K562 (cell line): ENCODE data around the gene ARHGEF17. TPM values are rescaled to one million over a fixed set of nuclear protein-coding genes. Genes with fewer than 3 reads are reported as not detected.

ENCODE experiments used
- ATAC-seq: fragments of 200-7000 bp; cut with Tn5 transposase; 3 replicates; pipeline ENCODE4 v1.9.1; 2020; ENCODE audit warnings: moderate library complexity
- BruUV-seq: library from RNA; stranded (reverse); fragments of 400-500 nt; replicated peaks from 2 replicates; lab custom pipeline; 2021; lab: Mats Ljungman, UMichigan
- CTCF ChIA-PET: fragments of 300-600 bp; formaldehyde crosslinking; extraction: SDS; loops from one replicate; lab custom pipeline; 2021; ENCODE audit warnings: low intra/inter-chr PET ratio; lab: Yijun Ruan, JAX
- POLR2A ChIA-PET: fragments of 300-600, 350-650 bp; sonication (Branson Sonifier 250); formaldehyde crosslinking; extraction: SDS; loops from one replicate; lab custom pipeline; 2021; ENCODE audit warnings: antibody characterized with exemption, inconsistent platforms; lab: Yijun Ruan, JAX
- DNase-seq, 4 experiments: peaks; one replicate each; pipeline versions ENCODE4 v3.0.0 to v3.0.0-alpha.2; 2011 to 2018; ENCODE audit warnings: low spot score in 3 of 4, mixed read lengths in 3 of 4; ENCODE audit errors: extremely low read depth in 1 of 4
- FAIRE-seq: peaks from 2 replicates; lab custom pipeline; 2011; peaks lifted over from hg19 to GRCh38; lab: Jason Lieb, UNC
- H2AFZ ChIP-seq: 2 replicates; pipeline ENCODE4 v1.6.0; 2011; ENCODE audit warnings: low read depth, low read length, control low read depth, inconsistent platforms
- H3K27ac ChIP-seq: fragments of 200-600 bp; 3 replicates; pipeline ENCODE4 v1.8.0; 2011; ENCODE audit warnings: low read depth, mild to moderate bottlenecking, control low read depth, inconsistent platforms, low read length, moderate library complexity, mixed read lengths; ENCODE audit errors: extremely low read depth
- H3K27me3 ChIP-seq, 2 experiments: fragments of 300-600 bp in 1 of 2; 2 replicates in 1 of 2; 3 replicates in 1 of 2; pipeline versions ENCODE4 v1.6.0 to v1.8.0; 2011; ENCODE audit warnings: inconsistent platforms in 2 of 2, low read length in 2 of 2, mild to moderate bottlenecking in 1 of 2, mixed read lengths in 1 of 2, moderate library complexity in 1 of 2; ENCODE audit not compliant: control insufficient read depth in 2 of 2, insufficient read depth in 2 of 2
- H3K36me3 ChIP-seq: fragments of 300-600 bp; 3 replicates; pipeline ENCODE4 v1.8.0; 2011; ENCODE audit warnings: mild to moderate bottlenecking, low read length, inconsistent platforms; ENCODE audit not compliant: control insufficient read depth, insufficient read depth
- H3K4me1 ChIP-seq, 2 experiments: fragments of 200-600 bp in 1 of 2; replicated peaks in 1 of 2; 2 replicates in 1 of 2; 3 replicates in 1 of 2; pipeline versions ENCODE4 v1.5.1 to v1.8.0; 2011; ENCODE audit warnings: inconsistent platforms in 2 of 2, low read length in 2 of 2, mild to moderate bottlenecking in 1 of 2, mixed read lengths in 1 of 2, moderate library complexity in 1 of 2; ENCODE audit not compliant: control insufficient read depth in 2 of 2, insufficient read depth in 2 of 2
- H3K4me2 ChIP-seq: 2 replicates; pipeline ENCODE4 v1.6.1; 2011; ENCODE audit warnings: low read length, control low read depth, inconsistent platforms, mixed read lengths; ENCODE audit not compliant: insufficient read depth
- H3K4me3 ChIP-seq: fragments of 200-600 bp; sonication (generic), shearing (Covaris generic); 2 replicates; pipeline ENCODE4 v1.5.1; 2016; ENCODE audit warnings: control low read depth, inconsistent platforms
- H3K79me2 ChIP-seq: fragments of 200-600 bp; 3 replicates; pipeline ENCODE4 v1.8.0; 2011; ENCODE audit warnings: low read length, inconsistent platforms; ENCODE audit not compliant: control insufficient read depth, insufficient read depth
- H3K9ac ChIP-seq, 2 experiments: 2 replicates each; pipeline versions ENCODE4 v1.6.0 to v1.6.1; 2011; ENCODE audit warnings: low read depth in 2 of 2, low read length in 2 of 2, control low read depth in 1 of 2, inconsistent platforms in 1 of 2, mild to moderate bottlenecking in 1 of 2, mixed read lengths in 1 of 2; ENCODE audit not compliant: insufficient read depth in 1 of 2
- H3K9me1 ChIP-seq: one replicate; pipeline ENCODE4 v1.6.0; 2011; ENCODE audit warnings: inconsistent platforms, mild to moderate bottlenecking, low read length, moderate library complexity; ENCODE audit not compliant: control insufficient read depth, insufficient read depth
- H3K9me3 ChIP-seq: replicated peaks from 2 replicates; pipeline ENCODE4 v1.5.1; 2011; ENCODE audit warnings: low read depth, low read length, inconsistent platforms; ENCODE audit not compliant: control insufficient read depth, insufficient read depth
- H4K20me1 ChIP-seq: replicated peaks from 2 replicates; pipeline ENCODE4 v1.6.1; 2011; ENCODE audit warnings: low read length, inconsistent platforms, mixed read lengths; ENCODE audit not compliant: control insufficient read depth, insufficient read depth
- AFF4 ChIP-seq: sonication (generic); formaldehyde crosslinking; IDR thresholded peaks from 2 replicates; pipeline ENCODE4 v1.8.0; 2023; ENCODE audit warnings: mild to moderate bottlenecking, missing genetic modification reagents
- DACH1 ChIP-seq: fragments of 450-650 bp; IDR thresholded peaks from 2 replicates; pipeline ENCODE4 v1.6.1; 2018; ENCODE audit not compliant: partially characterized antibody
- E2F6 ChIP-seq, 2 experiments: IDR thresholded peaks; 2 replicates each; pipeline ENCODE4 v1.6.1; 2011; ENCODE audit warnings: borderline replicate concordance in 1 of 2, control low read depth in 1 of 2, low read depth in 1 of 2, low read length in 1 of 2, mild to moderate bottlenecking in 1 of 2, mixed read lengths in 1 of 2, moderate library complexity in 1 of 2; ENCODE audit not compliant: insufficient read depth in 1 of 2, insufficient read length in 1 of 2, poor library complexity in 1 of 2, severe bottlenecking in 1 of 2; ENCODE audit errors: extremely low read depth in 1 of 2
- FOSL1 ChIP-seq: fragments of 200-800 bp; sonication (Bioruptor generic); conservative IDR thresholded peaks from 2 replicates; pipeline ENCODE4 v1.6.1; 2016; ENCODE audit warnings: missing genetic modification characterization, missing compliant biosample characterization
- L3MBTL2 ChIP-seq: fragments of 450-650 bp; IDR thresholded peaks from 2 replicates; pipeline ENCODE4 v1.6.1; 2016; ENCODE audit warnings: mild to moderate bottlenecking, moderate library complexity
- MEF2A ChIP-seq: IDR thresholded peaks from 2 replicates; pipeline ENCODE4 v1.6.1; 2011; ENCODE audit warnings: low read depth, mild to moderate bottlenecking, low read length, moderate library complexity; ENCODE audit not compliant: control insufficient read depth
- PTBP1 ChIP-seq: fragments of 200-400 bp; formaldehyde crosslinking; IDR thresholded peaks from 2 replicates; pipeline ENCODE4 v1.6.1; 2017; ENCODE audit warnings: low read depth, low read length
- SMAD1 ChIP-seq: fragments of 150-350 bp; IDR thresholded peaks from 2 replicates; pipeline ENCODE4 v1.6.1; 2014; ENCODE audit warnings: low read length, low read depth; ENCODE audit not compliant: partially characterized antibody
- ZBED1 ChIP-seq: IDR thresholded peaks from 2 replicates; pipeline ENCODE4 v1.6.1; 2014
- WGBS: fragments of 100-300 bp; shearing (Covaris generic); methylation state at CpG from one replicate; pipeline ENCODE4 v1.1.6; 2016; ENCODE audit warnings: low coverage, mixed read lengths; ENCODE audit not compliant: insufficient coverage; ENCODE audit errors: missing lambda C conversion rate; 5-methylcytosine and 5-hydroxymethylcytosine counted together
- in situ Hi-C: fragments of 300-500 bp; cut with MboI; formaldehyde crosslinking; loops from 4 replicates; pipeline ENCODE4 v1.15.0; 2018; ENCODE audit warnings: inconsistent platforms, mixed read lengths
- intact Hi-C: fragments of 100-400 bp; cut with micrococcal nuclease; formaldehyde crosslinking; loops from 2 replicates; pipeline ENCODE4 v1.14.2; 2022
- polyA plus RNA-seq, 8 experiments: library from polyadenylated mRNA; depleted of rRNA in 4 of 8; stranded (reverse) in 5 of 8; unstranded in 3 of 8; fragments of >200 nt; fragmentation: Nextera tagmentation in 2 of 8; fragmentation: Illumina TruSeq in 1 of 8; extraction: Ambion mirVana in 2 of 8; extraction: Trizol in 1 of 8; gene quantifications; 2 replicates each; pipeline versions ENCODE4 v1.2.1 to v1.2.3, GENCODE V29; 2011 to 2014; ENCODE audit warnings: inconsistent platforms in 1 of 8, missing spikeins in 1 of 8
- total RNA-seq, 7 experiments: library from RNA; depleted of rRNA in 6 of 7; stranded (reverse); fragments of >200 nt in 6 of 7; fragmentation: Illumina TruSeq in 2 of 7; extraction: Trizol in 2 of 7; gene quantifications; 2 replicates each; pipeline versions ENCODE4 v1.2.1 to v1.2.3, GENCODE V29; 2011 to 2021; ENCODE audit warnings: low replicate concordance in 1 of 7

Gene ARHGEF17
- total and polyA plus RNA-seq, 9 of the 15 experiments (the other 6 are each of a cell fraction or from before 2014, with no cell fraction given), result 0.04 to 0.68 (median 0.10) TPM; not detected in 2

DNA sequence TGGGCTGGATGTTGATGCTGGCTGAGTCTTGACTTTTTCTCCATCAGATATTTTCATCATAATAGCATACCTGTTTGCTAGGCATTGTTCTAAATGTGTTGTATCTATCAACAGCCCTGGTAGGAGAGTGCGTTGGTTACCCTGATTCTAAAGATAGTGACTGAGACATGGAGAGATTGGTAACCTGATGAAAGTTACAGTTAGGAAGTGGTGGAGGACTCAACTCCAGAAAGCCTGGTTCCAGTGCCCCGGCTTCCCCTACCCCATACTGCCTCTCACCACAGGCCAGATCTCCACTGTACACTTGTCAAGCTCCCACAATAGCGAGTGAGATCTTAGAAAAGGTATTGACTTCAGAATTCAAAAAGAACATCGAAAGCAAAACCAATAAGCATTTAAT is 45.3 kb downstream of the ARHGEF17 start (continued):
- TF ChIP-seq AFF4 (CRISPR knock-in tag) (no peak), SMAD1 (no peak), PTBP1 (no peak), DACH1 (no peak), MEF2A (no peak)

DNA sequence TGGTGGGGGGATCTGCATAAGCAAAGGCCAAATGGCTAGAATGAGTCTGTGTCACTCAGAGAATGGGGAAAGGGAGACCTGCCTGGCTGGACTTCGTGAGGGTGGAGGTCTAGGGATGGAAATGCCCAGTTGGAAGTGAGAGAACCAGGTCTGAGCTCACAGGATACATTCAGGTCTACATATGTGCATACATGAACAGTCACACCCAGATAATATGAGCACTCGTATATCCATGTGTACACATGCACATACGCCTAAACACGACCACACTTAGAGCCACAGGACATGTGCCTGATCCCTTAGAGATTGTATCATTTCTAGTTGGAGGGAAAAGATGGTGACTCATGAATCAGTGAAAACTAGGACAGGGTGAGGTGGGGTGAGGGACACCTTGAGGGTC is 47.0 kb downstream of the ARHGEF17 start:
- Histone ChIP-seq H2AFZ (no peak overlapping the region), H3K4me1 (peaks cover 0 to 15% of the 10 kb centered on the region in 2 experiments; a peak in 3 of 5 replicates), H3K27ac (no peak overlapping the region), H3K9me3 (no peaks in the 10 kb centered on the region), H3K9me1 (no peaks in the 10 kb centered on the region), H3K79me2 (no peaks in the 10 kb centered on the region), H4K20me1 (0 out of 2 replicates have a peak, but pooled peaks cover under 1% of the 10 kb centered on the region), H3K4me2 (no peak overlapping the region), H3K27me3 (peaks cover 24 to 48% of the 10 kb centered on the region in 2 experiments), H3K36me3 (no peaks in the 10 kb centered on the region), H3K4me3 (no peak overlapping the region), H3K9ac (no peak overlapping the region)
- 3% methylated on average over 4 of the region's 4 CpGs for WGBS
- intact Hi-C loops, result no loop called here
- no TSS peak for BruUV-seq
- POLR2A ChIA-PET, result interaction anchor here (0.7 kb wide), 2 partner anchors 243 to 275 kb away, joined by 3 read pairs; partner anchors contain the start of gene FAM168A
- TF ChIP-seq ZBED1, result no peak
- 0 out of 2 replicates have a peak, but pooled peaks have one; percentile 25 for TF ChIP-seq FOSL1 (tag)
- peak in 1 of 2 experiments; percentile 19 for TF ChIP-seq E2F6 (IDR thresholded peaks at IDR 0.05; ENCODE audit: borderline replicate concordance in 1 of 2, extremely low read depth in 1 of 2, insufficient read depth in 1 of 2, insufficient read length in 1 of 2, low read depth in 1 of 2, low read length in 1 of 2, poor library complexity in 1 of 2, severe bottlenecking in 1 of 2)
- TF ChIP-seq L3MBTL2, result peak; percentile 36; the same call in 1 of the 2 replicates
- no peak for DNase-seq
- no peak for ATAC-seq
- FAIRE-seq, result no peak
- in situ Hi-C loops, result no loop called here
- CTCF ChIA-PET, result no interaction called here
